Measurements from ENCODE around the gene MACROD2.
"Not testable (repeated sequence)": the region's sequence is repeated elsewhere in the genome, so short reads cannot be mapped to it uniquely, and the experiment has no call there.

MACROD2 gene

GRCh38 chr20:14418376-14418775 is 423.1 kb downstream of the MACROD2 start:
- DNase-seq: no peak

- no peak for DNase-seq
Observed at GRCh38 chr20:14422892-14423291, 427.6 kb downstream of the MACROD2 start.

- no peak for DNase-seq
Observed at GRCh38 chr20:14431568-14431967, 436.3 kb downstream of the MACROD2 start.

- no peak for DNase-seq
Observed at GRCh38 chr20:14432085-14432484, 436.8 kb downstream of the MACROD2 start.

GRCh38 chr20:14432597-14432996 is 437.3 kb downstream of the MACROD2 start:
- no peak for DNase-seq

- no peak for DNase-seq
Observed at GRCh38 chr20:14434384-14435136, 439.2 kb downstream of the MACROD2 start.

GRCh38 chr20:14441201-14441600 is 445.9 kb downstream of the MACROD2 start:
- no peak for DNase-seq

GRCh38 chr20:14444106-14444505 is 448.8 kb downstream of the MACROD2 start:
- DNase-seq: no peak

- no peak for DNase-seq
Observed at GRCh38 chr20:14445310-14445709, 450.0 kb downstream of the MACROD2 start.

GRCh38 chr20:14445902-14446301 is 450.6 kb downstream of the MACROD2 start:
- no peak for DNase-seq

- DNase-seq: no peak
Observed at GRCh38 chr20:14446446-14446845, 451.1 kb downstream of the MACROD2 start.

GRCh38 chr20:14449323-14449722 is 454.0 kb downstream of the MACROD2 start:
- no peak for DNase-seq

GRCh38 chr20:14450256-14450655 is 454.9 kb downstream of the MACROD2 start:
- no peak for DNase-seq

- no peak for DNase-seq
Observed at GRCh38 chr20:14451458-14451857, 456.1 kb downstream of the MACROD2 start.

- no peak for DNase-seq
Observed at GRCh38 chr20:14453259-14453658, 457.9 kb downstream of the MACROD2 start.

- no peak for DNase-seq
Observed at GRCh38 chr20:14454296-14454695, 459.0 kb downstream of the MACROD2 start.

- DNase-seq: not testable (repeated sequence)
Observed at GRCh38 chr20:14467104-14467827, 471.9 kb downstream of the MACROD2 start.

- no peak for DNase-seq
Observed at GRCh38 chr20:14470231-14470899, 475.0 kb downstream of the MACROD2 start.

GRCh38 chr20:14470977-14471661 is 475.8 kb downstream of the MACROD2 start:
- DNase-seq: no peak

GRCh38 chr20:14477125-14477524 is 481.8 kb downstream of the MACROD2 start:
- DNase-seq: no peak

- DNase-seq: no peak
Observed at GRCh38 chr20:14478126-14478525, 482.8 kb downstream of the MACROD2 start.

- DNase-seq: no peak
Observed at GRCh38 chr20:14481863-14482262, 486.5 kb downstream of the MACROD2 start.

GRCh38 chr20:14488212-14488611 is 492.9 kb downstream of the MACROD2 start:
- no peak for DNase-seq
